Measurements from ENCODE around the gene GCLM.
"Not testable (repeated sequence)": the region's sequence is repeated elsewhere in the genome, so short reads cannot be mapped to it uniquely, and the experiment has no call there.

Gene GCLM

DNA sequence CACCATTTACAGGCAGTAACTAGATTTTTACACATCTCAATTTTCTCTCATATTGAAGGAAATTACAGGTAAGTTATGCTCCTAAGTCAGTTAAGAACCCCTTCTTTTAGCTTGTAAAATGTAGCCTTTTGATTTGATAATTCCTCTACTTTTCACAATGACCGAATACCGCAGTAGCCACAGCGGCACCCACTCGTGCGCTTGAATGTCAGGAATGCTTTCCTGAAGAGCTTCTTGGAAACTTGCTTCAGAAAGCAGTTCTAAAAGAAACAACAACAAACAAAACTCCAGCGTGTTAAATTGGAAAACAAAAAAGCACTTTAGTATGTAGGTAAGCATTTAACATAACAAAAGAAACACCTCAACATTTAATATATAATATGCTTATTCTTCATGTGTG, 20.3 kb downstream of the GCLM start:
- no peak for DNase-seq

DNA sequence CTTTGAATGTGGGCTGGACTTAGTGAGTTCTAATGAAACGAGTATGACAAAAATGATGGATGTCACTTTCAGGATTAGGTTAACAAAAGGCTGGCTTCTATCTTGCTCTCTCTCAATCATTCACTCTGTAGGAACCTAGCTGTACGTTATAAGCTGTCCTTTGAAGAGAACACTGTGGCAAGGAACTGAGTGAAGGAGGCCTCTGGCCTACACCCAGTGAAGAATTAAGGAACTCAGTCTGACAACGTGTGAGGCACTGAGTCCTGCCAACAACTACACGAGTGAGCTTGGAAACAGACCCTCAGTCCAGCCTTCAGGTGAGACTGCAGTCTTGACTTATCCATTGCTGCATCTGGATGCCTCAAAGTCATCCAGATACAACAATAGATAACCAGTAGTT, 27.0 kb downstream of the GCLM start:
- no peak for DNase-seq

DNA sequence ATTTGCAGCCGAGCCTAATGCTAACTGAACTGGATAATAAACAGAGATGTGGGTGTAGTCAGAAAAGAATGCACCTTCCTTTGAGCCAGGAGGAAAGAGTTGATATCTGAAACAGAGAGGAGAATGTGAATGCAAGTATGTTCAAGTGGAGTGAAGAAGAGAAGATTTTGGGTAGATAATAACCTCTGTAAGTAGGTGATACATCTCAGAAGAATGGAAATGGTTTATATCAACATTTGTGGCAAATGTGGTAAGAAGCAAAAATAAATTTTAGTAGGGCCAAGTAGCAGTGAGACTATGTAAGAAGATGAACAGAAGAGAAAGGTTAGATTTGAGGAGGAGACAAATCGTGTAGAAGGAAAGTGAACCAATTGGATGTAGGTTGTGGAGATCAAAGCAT, 28.5 kb downstream of the GCLM start:
- DNase-seq = no peak

DNA sequence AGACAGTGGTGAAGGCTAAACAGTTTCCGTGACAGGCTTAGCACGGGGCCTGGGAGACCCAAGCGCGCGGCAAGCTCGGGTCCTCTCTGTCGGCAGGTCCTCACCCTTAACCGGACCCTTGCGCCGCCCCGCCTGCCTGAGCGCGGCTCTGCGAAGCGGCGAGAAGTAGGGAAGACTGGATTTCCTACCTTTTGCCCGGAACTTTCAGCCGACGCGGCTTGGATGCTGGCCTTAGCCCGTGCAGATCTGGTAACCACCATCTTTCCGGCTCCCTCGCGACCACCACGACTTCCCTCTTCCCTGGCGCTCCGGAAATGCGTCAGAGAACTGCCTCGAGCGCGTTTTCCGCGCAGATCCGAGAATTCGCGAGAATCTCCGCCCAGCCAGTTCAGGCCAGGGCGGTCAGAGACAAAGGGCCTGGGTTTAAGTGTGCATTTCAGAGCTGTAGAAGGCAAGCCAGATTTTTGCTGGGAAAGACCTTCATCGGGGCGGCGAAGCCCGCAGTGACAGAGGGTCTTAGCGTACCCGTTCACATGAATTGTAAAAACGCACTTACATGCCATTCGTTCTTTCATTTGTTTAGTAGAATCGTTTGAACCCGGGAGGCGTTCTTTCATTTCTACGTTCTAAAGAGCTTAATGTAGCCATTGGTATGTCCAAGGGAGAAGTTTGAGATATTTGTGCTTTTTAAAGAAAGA, 30.2 kb downstream of the GCLM start, which contains the start of gene DNTTIP2:
DNTTIP2 (minus strand) TSS at position 318 of the 698 bp plus-strand sequence; CDS start at position 260, 58 bp downstream.
- peak; percentile 90 for DNase-seq

DNA sequence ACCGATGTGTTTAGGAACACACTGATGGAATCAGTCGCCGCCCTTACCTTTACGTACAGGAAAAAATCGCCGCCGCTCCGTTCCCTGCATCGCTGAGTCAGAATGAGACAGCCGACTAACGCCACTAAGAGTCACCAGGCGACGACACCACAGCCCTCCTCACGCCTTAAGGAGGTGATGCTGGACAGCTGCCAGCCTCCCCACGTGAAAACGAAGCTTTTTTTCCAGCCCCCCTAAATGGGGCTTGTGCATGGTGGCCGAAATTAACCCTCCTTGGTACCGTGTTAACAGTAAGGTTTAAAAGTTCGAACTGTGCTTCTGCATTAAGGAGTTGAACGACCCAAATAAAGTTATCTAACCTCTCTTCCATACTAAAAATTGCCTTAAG, 30.7 kb downstream of the GCLM start:
- DNase-seq = peak; percentile 43

DNA sequence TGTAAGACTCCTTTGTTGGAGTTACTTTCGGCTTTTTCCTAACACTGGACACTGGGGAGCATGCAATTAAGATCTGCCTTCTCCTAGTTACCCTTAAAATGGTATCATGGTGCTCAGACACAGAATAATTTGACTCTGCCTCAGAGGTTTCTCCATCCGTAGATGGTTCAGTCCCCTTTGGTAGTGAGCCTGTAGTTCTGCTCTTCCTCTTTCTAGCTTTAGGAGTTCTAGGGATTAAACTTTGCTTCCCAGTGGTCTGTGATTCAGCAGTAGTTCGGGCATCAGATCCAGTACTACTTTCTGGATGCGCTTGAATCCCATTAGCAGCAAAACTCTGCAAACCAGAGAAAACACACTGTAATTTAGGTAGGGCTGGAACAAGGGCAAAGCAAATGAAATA, 31.7 kb downstream of the GCLM start:
- DNase-seq = no peak

DNA sequence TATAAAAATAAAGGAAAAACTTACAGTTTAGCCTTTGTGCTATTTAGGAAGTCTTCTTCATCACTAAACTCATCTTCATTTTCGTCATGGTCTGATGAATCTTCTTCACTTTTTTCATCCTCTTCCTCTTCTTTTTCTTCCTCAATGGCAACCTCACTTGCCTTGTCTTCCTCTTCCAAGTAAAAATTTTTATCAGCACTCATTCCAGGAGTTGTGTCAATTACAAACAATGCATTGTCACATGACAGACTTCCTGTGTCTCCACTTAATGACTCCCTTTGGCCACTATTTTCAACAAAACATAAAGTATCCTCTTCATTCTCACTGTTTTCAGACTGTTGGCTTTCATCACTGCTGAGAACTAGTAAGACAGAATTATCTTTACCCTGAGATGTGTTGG, 33.0 kb downstream of the GCLM start:
- DNase-seq = no peak

DNA sequence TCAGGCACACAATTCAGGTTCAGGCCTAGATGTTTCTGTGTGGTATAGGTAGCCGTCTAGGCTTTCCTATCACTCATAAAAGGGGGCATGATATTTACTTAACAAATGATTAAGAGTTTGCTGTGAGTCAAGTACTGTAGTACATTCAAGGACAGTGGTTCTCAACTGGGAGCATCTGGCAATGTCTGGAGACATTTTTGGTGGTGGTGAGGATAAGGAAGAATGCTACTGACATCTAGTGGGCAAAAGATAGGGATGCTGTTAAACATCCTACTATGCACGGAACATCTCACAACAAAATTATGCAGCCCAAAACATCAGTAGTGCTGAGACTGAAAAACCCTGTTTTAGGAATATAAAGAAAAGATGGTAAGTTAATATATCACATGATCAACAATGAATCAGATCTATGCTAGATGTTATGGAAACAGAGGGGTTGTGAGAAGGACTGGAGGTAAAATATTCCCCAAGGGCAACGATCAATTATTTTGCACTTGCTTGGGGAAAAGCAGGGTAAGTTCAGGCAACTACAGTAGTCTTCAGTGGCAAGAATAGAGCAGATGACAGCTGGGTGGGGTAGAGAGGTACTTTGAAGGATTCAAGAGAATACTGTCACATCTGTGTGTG, 35.1 kb downstream of the GCLM start:
- peak; percentile 39 for DNase-seq

DNA sequence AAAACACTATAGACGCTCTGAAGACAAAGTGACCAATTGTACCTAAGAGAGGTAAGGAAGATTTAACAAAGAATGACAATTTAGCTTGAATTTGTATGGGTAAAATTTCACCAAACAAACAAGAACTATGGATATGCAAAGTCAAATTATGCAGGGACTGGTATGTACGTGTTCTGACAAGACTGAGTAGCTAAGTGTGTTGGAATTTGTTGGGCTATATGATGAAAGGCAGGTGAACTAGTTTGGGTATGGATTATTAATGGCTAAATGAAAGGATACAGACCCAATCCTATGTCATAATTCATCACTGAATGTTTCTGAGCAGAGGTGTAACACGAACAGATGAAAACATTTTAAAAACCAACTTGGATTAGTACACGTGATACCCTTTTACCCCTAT, 37.9 kb downstream of the GCLM start:
- DNase-seq = no peak

DNA sequence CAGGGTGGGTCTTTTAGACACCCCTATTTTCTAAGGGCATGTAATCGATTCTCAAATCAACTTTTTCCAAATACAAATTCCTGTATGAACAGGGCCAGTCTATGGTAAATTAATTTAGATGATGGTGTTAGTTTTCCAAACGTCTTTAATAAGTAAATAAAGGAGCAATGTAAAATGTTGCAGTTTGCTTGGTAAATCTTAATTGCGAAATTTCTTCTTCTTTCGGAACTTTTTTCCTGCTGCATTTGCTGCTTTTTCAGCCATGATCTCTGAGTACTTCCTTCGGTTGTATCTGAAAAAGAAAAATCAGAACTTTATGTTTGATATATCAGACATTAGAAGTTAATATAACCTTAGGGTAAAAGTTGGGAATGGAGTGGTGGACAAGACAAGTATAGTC, 39.6 kb downstream of the GCLM start:
- DNase-seq = no peak

DNA sequence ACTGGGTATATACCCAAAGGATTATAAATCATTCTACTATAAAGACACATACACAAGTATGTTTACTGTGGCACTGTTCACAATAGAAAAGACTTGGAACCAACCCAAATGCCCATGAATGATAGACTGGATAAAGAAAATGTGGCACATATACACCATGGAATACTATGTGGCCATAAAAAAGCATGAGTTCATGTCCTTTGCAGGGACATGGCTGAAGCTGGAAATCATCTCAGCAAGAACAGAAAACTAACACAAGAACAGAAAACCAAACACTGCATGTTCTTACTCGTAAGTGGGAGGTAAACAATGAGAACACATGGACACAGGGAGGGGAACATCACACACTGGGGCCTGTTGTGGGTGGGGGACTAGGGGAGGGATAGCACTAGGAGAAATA, 40.7 kb downstream of the GCLM start:
- not testable (repeated sequence) for DNase-seq

DNA sequence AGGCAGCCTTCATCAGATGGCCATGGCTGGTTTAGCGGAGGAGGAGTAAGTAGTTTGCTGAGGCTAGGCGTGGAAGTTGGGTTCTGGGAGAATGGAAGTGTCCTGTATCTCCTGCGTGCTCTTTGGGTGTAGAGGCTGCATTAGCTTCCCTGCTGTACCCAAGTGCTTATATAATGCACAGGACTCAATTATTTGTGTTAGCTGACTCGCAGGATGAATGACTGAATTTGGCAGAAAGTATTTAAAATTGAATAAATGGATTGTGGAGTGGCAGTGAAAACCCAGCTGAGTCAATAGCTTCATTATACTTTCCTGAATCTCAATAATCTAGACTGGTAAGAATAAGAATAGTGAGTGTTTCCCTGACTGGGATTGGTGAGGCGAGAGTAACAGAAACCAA, 44.0 kb downstream of the GCLM start:
- DNase-seq = no peak

DNA sequence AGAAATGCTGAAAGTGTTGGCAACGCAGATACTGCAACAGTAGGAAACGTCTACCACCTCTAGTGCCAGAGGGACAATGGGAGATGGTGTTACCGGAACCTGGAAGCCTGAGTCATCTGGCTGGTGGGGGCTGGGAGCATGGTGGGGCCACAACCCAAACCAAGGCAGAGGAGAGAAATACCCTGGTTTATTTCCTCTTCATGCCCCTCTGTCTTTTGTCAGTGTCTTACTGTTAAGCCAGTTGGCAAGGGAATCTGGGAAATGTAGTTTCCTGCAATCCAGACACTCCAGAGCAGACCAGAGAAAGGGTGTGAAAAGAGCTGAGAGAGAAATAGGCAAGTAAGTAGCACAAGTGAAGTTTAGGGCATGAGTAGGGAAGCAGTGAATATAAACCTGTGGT, 45.1 kb downstream of the GCLM start:
- DNase-seq = no peak

DNA sequence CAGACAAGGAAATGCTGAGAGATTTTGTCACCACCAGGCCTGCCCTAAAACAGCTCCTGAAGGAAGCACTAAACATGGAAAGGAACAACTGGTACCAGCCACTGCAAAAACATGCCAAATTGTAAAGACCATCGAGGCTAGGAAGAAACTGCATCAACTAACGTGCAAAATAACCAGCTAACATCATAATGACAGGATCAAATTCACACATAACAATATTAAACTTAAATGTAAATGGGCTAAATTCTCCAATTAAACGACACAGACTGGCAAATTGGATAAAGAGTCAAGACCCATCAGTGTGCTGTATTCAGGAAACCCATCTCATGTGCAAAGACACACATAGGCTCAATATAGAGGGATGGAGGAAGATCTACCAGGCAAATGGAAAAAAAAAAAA, 51.6 kb downstream of the GCLM start:
- not testable (repeated sequence) for DNase-seq

DNA sequence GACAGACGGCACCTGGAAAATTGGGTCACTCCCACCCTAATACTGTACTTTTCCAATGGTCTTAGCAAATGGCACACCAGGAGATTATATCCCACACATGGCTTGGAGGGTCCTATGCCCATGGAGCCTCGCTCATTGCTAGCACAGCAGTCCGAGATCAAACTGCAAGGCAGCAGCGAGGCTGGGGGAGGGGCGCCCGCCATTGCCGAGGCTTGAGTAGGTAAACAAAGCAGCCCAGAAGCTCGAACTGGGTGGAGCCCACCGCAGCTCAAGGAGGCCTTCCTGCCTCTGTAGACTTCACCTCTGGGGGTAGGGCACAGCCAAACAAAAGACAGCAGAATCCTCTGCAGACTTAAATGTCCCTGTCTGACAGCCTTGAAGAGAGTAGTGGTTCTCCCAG, 53.2 kb downstream of the GCLM start:
- not testable (repeated sequence) for DNase-seq

DNA sequence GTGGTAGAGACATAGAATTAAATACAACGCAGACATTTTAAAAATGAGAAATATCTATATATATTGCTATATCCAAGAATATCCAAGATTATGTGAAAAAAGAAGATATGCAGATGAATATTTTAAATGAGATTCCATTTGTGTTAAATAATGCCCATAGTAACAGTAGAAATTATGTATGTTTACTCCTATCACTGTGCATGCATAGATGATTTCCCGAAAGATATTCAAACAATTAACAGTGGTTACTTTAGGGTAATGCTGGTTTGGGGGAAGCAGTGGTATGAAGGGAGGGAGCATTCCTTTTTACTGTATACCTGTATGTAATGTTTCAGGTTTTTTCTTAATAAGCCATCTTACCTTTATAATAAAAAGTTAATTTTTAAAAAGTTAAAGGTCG, 55.3 kb downstream of the GCLM start:
- DNase-seq = no peak

DNA sequence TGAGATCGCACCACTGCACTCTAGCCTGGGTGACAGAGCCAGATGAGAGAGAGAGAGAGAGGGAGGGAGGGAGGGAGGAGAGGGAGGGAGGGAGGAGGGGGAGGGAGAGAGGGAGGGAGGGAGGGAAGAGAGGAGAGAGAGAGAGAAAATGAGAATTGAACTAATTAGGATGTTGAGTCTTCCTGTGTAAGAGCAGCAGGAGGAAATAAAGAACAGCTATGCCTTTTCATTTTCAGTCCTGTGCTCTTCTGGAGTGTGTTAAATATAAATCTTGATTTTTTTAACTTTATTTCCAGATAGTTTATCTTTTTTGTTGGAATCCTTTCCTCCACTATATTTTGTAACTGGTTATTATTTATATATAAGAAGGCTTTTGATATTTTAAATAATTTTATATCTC, 57.4 kb downstream of the GCLM start:
- DNase-seq = no peak

DNA sequence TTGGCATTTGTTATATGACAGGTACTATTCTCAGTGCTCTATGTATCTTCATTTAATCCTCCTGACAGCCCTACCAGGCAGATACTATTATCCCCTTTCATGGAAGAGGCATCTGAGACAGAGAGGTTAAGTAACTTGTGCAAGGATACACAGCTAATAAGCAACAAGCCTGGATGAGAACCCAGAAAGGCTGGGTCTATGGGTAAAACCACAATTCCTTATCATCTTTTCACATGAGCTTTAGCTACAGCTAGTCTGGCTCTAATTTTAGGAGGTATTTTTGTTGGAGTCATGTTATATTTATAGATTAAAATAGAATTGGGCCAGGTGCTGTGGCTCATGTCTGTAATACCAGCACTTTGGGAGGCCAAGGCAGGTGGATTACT, 57.9 kb downstream of the GCLM start:
- no peak for DNase-seq

DNA sequence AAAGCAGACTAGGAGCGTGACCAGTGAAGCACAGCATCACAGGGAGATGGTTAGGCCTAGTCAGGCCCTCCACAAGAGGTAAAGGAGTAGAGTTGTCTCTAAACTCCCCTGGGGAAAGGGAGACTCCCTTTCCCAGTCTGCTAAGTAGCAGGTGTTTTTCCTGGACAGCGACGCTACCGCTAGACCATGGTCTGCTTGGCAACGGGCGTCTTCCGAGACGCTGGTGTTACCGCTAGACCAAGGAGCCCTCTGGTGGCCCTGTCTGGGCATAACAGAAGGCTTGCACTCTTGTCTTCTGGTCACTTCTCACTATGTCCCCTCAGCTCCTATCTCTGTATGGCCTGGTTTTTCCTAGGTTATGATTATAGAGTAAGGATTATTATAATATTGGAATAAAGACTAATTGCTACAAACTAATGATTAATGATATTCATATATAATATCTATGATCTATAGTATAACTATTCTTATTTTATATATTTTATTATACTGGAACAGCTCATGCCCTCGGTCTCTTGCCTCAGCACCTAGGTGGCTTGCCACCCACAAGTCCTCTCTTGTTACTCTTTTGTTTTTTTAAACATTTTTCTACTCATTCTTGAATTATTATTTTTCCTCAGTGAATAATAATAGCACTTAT, 58.4 kb downstream of the GCLM start:
- DNase-seq = peak; percentile 61

DNA sequence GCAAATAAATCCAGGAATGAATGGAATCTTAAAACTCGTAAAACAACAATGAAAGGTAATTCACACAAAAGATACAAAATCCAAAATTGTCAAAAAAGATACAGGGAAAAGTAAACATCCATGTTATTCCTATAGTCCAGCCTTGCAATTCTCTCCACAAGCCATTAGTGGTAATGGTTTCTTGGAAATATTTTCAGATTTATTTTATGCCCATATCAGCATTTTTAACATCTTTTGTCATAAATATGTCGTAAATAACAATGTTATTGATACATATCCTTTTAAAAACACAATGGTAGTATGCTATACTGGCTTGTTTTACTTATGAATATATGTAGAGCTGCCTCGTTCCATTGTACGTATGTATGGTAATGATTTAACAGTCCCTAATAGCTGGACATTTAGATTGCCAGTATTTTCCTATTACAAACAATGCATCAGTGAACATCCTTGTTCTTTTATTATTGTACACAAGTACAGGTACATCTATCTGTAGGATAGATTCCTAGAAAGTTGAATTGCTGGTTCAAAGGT, 60.8 kb downstream of the GCLM start:
- DNase-seq = no peak

DNA sequence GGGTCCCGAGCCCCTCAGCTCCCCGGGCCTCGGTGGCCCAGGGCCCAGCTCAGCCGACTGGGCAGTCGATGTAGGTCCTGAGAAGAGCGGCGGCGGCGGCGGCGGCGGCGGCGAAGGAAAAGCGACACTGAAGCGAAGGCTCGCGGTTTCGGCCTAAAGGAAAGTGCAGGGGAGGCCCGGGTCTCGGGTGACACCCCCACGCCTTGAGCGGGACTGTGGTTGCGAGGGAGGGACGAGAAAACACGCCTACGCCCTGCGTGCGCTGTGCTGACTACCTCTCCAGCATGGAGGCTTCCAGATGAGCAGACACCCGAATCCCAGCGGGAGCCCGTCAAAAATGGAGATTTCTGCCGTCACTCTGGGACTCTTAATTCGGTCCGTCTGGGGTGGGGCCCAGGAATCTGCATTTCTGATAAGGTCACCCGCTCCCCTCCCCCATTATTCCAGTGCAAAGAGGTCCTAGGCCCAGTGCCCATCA, 61.4 kb downstream of the GCLM start:
- peak; percentile 83 for DNase-seq

DNA sequence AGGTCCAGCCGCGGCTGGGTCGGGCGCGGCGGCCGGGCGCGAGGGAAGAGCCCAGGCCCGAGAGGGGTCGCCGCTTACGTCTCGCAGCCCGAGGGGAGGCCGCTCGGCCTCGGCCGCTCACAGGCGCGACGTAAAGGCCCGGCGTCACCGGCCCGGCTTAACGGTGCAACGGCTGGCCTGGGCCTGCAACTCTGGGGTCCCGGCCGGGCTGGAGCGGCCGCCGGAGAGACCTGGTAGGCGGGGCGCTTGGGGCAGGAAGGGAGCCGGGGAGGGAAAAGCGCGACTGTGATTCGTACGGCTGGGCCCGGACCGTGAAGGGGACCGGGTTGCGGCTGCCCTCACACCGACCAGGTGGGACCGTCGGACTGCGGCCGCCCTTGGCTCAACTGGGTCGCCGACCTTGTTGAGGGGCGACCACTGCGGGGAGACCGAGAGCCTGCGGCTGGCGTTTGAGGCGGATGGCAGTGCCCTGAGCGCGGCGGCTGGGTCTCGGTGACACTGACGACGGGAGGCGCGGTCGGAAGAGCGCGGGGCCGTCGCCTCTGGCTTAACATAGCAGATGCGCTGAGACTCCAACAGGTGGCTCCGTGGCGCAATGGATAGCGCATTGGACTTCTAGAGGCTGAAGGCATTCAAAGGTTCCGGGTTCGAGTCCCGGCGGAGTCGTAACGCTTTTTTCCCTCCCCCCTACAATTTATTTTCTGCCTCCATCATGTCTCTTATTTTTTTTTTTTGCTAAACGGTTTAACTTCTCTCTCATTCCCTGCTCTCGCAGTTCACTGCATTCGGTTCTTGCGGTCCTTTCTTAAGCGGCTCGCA, 62.0 kb downstream of the GCLM start:
- DNase-seq = peak; percentile 88

Measured in EL (cell line).